K562 treated with DMSO at 1 percent for 24 hours (cell line): Measurements from ENCODE around the gene TESK1. TPM values are rescaled to one million over a fixed set of nuclear protein-coding genes. Genes with fewer than 3 reads are reported as not detected.

Source experiments
- total RNA-seq: library from RNA; unstranded; fragments of 300-600 nt; gene quantifications from 2 replicates; pipeline ENCODE4 v1.2.3, GENCODE V29; 2022; ENCODE audit warnings: low read depth; ENCODE audit not compliant: insufficient read depth

The TESK1 gene
- 20.9 and 22.7 TPM in 2 replicates for total RNA-seq

GRCh38 chr9:35604578-35605350 lies at the start of gene TESK1:
Gene TESK1 (plus strand): TSS chr9:35605262. CDS start chr9:35605620, 358 bp downstream.

GRCh38 chr9:35618325-35618727 lies 13.3 kb downstream of the TESK1 start, which contains the start of gene CD72:
Gene CD72 (minus strand): TSS chr9:35618413. CDS start chr9:35618303, 110 bp downstream.

GRCh38 chr9:35650341-35651158 lies 45.5 kb downstream of the TESK1 start, which contains the start of gene SIT1:
Gene SIT1 (minus strand): TSS chr9:35650931. CDS start chr9:35650853, 78 bp downstream.

GRCh38 chr9:35657546-35658136 lies 52.6 kb downstream of the TESK1 start, which contains the start of gene RMRP:
Gene RMRP (minus strand): TSS chr9:35658019.

GRCh38 chr9:35658137-35658967 lies 53.3 kb downstream of the TESK1 start, which contains the start of gene CCDC107:
Gene CCDC107 (plus strand): TSS chr9:35658292. CDS start chr9:35658380, 88 bp downstream.

Other genes starting within 250 kb of the TESK1 start
- gene RUSC2, start 115.2 kb upstream of the TESK1 start, total RNA-seq = 8.8 and 9.0 TPM in 2 replicates
- 1.6 TPM in 1 of 2 replicates, not detected in the other for gene CD72, start 13.2 kb downstream of the TESK1 start, total RNA-seq
- gene SIT1, start 45.7 kb downstream of the TESK1 start, total RNA-seq = not detected in 2 replicates
- not detected in 2 replicates for gene RMRP, start 52.8 kb downstream of the TESK1 start, total RNA-seq
- 15.5 and 17.2 TPM in 2 replicates for gene CCDC107, start 53.0 kb downstream of the TESK1 start, total RNA-seq
- 13.1 and 14.4 TPM in 2 replicates for gene ARHGEF39, start 59.9 kb downstream of the TESK1 start, total RNA-seq
- gene CA9, start 68.7 kb downstream of the TESK1 start, total RNA-seq = 1.00 and 1.4 TPM in 2 replicates
- 3.6 and 3.9 TPM in 2 replicates for gene TPM2, start 84.7 kb downstream of the TESK1 start, total RNA-seq
- gene TLN1, start 126.9 kb downstream of the TESK1 start, total RNA-seq = 148 and 181 TPM in 2 replicates
- gene CREB3, start 127.4 kb downstream of the TESK1 start, total RNA-seq = 38.0 and 39.4 TPM in 2 replicates
- gene GBA2, start 144.0 kb downstream of the TESK1 start, total RNA-seq = 54.5 and 57.4 TPM in 2 replicates
- 12.6 and 13.9 TPM in 2 replicates for gene RGP1, start 144.0 kb downstream of the TESK1 start, total RNA-seq
- gene MSMP, start 149.0 kb downstream of the TESK1 start, total RNA-seq = not detected in 2 replicates
- 3.9 TPM in 2 replicates for gene NPR2, start 186.3 kb downstream of the TESK1 start, total RNA-seq
- gene SPAG8, start 207.0 kb downstream of the TESK1 start, total RNA-seq = not detected in 2 replicates
- gene HINT2, start 209.8 kb downstream of the TESK1 start, total RNA-seq = 101 and 102 TPM in 2 replicates
- not detected in 2 replicates for gene FAM221B, start 223.5 kb downstream of the TESK1 start, total RNA-seq
- 7.2 and 8.5 TPM in 2 replicates for gene TMEM8B, start 224.0 kb downstream of the TESK1 start, total RNA-seq